Stimulated activated CD8-positive, alpha-beta memory T cell treated with anti-CD3 and anti-CD28 coated beads, Interleukin-15, amount 100 ng/mL, for 48 hours (primary cell): ENCODE results near the gene NDUFA7.
"Not testable (repeated sequence)": the region's sequence is repeated elsewhere in the genome, so short reads cannot be mapped to it uniquely, and the experiment has no call there.

Experiments
- DNase-seq, 2 donors: peaks; one replicate each; pipeline ENCODE4 v3.0.0-alpha.2; 2020; ENCODE audit warnings: low read depth in 2 of 2

The NDUFA7 gene

DNA sequence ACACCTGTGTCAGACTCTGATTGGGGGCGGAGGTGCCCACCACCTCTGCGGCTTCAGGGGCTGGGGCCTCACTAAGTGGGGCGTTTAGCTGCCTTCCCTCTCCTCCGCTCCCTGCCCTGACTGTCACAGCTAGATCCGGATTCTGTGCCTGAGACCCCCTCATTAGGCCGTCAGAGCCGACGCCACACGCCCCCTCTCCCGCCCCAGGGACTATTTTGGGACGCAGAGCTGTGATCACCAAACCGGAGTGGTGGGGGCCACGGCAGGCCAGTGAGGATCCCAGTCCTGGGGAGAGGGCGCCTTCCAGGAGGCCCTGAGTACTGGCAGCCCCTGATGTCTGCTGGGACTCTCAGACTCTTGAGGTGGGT, 21.1 kb upstream of the NDUFA7 start:
- DNase-seq: no peak

DNA sequence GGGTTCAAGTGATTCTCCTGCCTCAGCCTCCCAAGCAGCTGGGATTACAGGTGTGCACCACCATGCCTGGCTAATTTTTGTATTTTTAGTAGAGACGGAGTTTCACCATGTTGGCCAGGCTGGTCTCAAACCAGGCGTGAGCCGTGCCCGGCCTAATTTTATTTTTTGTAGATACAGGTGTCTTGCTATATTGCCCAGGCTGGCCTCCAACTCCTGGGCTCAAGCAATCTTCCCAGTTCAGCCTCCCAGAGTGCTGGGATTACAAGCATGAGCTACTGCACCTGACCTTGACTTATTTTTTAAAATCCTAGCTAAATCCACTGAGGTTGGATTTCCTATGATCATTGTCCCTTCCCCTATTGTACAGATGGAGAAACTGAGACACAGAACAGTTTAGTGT, 20.3 kb upstream of the NDUFA7 start:
- DNase-seq: not testable (repeated sequence)

DNA sequence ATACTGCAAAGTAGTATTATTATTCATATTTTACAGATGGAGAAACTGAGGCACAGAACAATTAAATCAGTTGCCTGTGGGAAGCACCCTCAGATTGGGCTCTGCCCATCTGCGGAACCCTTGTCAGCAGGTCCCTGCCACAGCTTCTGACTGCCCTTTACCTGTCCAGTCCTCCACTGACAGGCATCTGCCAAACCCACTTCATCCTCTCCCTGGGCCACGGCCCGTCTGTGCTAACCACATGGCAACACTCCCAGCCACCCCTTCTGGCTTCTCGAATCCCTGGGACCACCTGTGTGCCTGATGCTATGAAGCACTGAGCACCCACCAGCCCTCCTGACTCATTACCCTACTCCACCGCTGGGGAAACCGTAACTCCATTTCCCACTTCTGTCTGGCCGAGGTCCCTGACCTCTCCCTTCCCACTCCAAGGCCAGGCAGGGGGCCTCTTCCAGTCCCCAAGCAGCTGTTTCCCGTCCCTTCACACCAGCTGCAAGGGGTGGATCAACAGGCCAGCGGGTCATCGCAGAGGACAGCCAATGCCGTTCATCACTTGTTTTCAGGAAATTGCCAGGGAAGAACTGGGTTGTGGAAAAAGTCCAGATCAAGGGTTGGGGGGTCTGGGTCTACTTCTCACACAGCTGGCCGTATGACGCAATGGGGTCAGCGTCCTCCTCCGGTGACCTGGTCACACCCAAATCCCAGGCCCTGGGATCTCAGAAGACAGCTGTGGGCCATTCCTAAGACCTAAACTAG, 19.3 kb upstream of the NDUFA7 start:
- no peak for DNase-seq

DNA sequence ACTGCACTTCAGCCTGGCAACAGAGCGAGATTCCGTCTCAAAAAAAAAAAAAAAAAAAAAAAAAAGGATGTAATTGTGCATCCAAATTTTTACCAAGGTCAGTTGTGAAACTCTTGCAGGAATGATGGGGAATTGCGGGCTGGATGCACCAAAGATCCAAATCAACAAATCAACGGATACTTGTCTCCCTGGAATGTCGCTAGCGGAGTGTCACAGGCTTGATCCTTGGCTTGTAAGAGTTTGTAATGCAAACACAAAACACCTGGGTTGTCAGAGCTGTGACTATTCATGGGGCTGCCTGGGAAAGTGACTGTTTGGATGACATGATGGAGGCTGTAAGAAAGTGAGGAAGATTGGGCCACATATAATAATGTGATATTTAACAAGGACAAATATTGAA, 17.7 kb upstream of the NDUFA7 start:
- DNase-seq: no peak

DNA sequence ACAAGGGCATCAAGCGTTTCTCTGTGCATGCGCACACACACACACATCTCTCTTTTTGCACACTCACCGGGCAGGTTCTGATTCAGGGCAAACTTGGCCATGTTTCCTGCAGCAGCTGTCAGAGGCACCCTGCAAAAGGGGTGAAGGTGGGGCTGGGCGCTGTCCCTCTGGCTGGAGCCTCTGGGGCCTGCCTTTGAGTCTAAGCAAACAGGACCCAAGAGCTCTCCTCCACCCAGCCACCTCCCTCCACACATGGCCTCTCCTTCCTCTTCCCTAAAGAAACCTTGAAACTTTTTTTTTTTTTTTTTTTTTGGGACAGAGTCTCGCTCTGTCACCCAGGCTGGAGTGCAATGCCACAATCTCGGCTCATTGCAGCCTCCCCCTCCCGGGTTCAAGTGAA, 16.6 kb upstream of the NDUFA7 start:
- DNase-seq: no peak

DNA sequence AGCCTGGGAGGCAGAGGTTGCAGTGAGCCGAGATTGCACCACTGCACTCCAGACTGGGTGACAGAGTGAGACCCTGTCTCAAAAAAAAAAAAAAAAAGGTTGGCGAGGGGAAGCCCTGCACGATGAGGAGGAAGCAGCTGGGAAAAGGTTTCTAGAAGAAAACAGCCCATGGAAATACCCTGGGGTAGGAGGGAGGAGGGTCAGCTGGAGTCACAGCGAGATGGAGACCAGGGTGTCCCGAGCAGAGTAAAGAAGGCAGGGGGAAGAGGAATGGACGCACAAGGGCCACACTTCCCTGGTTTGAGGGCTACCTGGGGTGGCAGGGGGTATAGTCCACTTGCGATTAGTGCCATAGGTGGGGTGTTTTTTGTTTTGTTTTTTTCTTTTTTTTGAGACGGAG, 15.5 kb upstream of the NDUFA7 start:
- DNase-seq: no peak

DNA sequence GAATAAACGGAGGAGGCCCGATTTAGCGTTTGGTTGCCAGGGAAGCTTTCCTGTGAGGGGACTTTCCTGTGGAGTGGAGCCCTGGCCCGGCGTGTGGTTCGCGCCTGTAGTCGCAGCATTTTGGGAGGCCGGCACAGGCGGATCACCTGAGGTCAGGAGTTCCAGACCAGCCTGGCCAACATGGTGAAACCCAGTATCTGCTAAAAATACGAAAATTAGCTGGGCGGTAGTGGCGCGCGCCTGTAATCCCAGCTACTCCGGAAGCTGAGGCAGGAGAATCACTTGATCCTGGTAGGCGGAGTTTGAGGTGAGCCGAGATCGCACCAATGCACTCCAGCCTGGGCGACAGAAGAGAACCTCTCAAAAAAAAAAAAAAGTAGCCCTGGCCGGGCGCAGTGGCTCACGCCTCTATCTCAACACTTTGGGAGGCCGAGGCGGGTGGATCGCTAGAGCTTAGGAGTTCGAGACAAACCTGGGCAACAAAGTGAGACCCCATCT, 14.9 kb upstream of the NDUFA7 start:
- no peak for DNase-seq

DNA sequence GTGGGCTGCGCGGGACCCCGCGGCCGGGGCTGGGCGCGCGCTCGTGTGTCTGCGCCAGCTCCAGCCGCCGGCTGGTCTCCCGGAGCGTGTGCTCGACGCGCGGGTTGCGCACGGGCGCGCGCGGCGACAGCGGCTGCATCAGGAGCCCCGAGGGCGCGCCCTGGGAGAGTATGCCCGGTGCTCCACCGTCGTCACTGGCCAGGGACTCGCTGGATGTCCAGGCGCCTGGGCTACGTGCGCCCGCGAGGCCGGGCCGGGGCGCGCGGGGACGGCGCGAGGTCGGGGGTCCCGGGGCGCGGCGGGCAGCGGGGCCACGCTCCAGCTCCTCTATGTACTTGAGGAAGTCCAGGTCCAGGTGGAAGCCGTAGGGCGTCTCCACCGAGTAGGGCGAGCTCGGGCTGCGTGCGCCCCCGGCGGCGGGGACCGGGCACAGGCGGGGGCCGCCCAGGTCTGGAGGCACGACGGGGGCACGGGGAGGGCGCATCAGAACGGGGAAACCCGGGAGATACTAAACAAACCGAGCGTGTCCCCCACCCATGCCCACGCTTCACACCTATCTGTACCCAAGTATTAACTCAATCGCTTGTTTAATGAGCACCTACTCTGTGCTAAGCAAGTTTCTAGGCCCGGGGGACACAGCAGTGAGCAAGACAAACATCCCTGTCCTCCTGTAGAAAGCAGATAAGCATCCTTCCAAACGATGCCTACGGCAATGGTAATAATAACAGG, 14.3 kb upstream of the NDUFA7 start:
- no peak for DNase-seq

DNA sequence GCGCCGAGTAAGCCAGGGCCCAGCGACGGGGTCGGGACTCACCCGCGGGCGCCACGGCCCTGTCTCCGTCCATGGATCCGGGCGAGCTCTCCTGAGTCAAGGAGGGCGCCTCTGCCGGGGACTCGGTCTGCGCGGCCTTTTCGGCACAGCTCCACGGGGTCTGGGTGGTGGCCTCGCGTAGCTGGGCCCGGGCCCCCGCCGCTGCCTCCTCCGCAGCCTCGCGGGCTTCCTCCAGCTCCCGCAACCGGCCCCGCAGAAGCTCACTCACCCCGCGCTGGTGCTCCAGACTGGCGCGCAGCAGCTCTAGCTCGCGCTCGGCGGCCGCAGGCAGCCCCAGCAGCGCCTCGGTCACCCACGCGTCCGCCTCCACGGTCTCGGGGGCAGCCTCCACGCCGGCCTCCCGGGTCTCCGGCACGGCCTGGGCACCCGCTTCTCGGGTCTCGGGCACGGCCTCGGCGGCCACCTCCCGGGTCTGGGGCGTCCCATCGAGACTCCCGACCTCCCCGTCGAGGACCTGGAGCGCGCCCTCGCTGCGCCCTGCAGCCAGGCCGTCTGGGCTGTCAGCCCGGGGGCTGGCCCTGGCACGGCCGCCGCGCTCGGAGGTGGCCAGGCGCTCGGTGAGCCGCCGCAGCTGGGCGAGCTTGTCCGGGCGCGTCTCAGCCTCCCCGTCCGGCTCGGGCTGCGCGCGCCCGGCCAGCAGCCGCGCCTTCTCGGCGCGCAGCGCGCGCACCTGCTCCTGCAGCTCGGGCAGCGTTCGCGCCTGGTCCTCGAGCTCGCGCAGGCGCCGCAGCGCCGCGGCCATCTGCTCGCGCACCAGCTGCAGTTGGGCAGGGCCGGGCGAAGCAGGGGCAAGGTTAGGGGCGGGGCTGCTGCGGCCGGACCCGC, 13.5 kb upstream of the NDUFA7 start:
- peak in 1 of 2 donors; percentile 45 for DNase-seq

DNA sequence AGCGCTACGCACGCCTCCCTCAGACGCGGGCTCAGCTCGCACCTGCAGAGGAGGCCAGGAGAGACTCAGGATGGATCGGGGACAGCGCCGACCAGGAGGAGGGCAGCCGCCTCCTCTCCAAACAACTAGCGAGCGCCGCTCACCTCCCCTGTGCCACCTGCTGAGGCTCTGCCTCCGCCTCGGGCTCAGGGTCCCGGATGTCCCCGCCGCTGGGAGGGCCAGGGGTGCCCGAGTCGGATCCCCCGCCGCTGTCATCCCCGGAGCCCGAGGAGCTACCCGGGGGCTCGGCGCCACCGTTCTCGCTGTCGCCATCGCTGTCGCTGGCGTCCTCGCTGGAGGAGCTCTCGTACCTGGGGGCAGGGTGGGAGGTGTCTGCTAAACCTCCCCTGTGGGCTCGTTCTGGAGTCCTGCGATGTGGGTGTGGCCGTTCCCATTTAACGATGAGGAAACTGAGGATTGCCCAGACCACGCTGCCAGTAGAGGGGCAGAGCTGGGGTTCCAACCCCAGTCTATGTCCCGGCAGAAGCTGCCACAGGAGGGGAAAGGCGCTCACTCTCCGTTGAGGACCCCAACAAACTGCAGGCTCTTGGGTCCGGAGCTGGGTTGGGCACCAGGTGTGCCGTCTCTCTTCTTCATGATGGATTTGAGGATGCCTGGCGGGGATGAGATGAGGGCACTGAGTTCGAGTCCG, 12.7 kb upstream of the NDUFA7 start:
- DNase-seq: no peak

DNA sequence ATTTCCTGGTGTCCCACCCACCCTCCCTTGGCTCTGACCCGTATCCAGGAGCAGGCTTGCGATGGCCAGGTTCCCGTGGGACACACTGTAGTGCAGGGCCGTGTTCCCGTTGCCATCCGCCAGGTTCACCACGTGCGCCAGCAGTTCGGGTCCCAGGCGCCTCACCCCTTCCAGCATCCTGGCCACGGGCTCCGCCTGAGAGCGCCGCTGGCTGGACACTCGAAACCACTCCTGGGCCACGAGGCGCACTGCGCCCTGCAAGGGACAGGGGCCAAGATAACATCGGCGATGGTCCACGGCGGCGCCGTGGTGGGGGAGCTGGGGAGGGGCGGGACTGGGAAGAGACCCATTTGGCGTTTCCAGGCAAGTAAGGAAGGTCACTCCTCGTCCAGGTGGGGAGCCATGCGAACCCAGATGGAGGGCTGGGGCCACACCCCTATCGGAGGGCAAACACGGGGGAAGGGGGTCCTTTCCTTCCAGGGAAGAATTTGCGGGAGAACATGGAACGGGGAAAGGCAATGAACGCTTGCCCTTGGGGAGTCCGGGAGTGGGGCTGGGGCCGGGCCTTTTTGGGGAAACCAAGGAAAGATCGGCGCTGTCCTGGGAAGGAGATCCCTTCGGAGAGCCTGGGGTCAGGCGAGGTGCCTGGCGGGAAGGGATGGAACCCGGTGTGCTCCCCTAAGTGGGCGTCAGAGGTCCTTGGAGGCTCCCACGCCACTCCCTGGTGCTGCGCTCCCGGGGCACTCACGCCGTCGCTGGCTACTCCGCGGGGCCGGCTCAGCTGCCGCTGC, 12.0 kb upstream of the NDUFA7 start:
- no peak for DNase-seq

DNA sequence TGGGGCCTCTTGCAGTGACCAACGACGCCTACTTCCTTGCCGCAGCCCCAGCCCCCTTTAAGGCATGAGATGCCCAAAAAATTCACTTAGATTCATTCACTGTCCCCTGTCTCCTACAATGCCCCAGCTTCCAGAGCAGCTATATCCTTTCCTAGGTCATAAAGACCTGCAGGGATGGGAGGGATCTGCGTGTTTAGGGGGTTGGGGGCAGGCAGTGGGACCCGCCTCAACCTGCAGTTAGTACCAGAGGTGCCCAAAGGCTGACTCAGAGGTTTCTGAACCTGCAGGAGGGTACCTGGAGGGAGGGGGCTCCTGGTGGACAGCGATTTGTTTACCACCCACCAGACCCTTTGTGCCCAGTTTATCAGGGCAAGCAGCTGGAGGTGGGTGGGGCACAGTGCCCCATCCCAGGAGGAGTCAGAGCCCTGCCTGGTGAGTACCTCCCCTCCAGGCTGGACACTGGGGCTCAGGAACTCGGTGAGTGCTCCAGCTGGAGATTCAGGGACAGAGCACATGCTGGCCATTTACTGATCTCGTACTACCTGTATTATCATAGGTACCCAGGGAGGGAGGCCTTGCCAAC, 10.2 kb upstream of the NDUFA7 start:
- no peak for DNase-seq

DNA sequence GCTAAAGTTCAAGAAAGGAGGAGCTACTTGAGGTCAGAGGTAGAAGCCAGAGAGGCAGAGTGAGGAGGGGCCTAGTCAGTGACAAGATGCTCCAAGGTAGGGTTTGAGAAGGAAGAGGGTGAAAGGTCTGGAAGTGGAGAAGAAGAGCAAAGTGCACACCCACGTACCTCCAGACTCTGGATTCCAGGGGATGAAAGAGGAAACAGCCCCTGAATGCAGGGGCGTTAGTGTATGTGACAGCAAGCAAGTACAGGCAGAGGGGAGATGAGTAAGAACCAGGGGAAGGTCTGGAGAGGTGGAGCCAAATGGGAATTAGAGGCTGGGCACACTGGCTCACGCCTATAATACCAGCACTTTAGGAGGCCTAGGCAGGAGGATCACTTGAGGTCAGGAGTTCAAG, 8.8 kb upstream of the NDUFA7 start:
- DNase-seq: no peak

DNA sequence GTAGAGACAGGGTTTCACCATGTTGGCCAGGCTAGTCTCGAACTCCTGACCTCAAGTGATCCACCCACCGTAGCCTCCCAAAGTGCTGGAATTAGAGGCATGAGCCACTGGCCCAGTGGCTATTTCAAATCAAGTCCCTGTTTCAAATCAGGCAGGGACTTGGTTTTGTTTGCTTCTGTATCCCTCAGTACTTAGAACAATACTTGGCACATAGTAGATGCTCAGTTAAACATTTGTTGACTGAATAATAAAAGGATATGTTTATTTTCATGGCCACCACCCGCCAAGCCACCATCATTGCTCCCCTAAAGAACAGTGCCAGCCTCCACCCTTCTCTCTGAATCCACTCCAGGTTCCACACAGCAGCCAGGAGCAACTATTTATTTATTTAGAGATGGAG, 4.3 kb upstream of the NDUFA7 start:
- DNase-seq: no peak

DNA sequence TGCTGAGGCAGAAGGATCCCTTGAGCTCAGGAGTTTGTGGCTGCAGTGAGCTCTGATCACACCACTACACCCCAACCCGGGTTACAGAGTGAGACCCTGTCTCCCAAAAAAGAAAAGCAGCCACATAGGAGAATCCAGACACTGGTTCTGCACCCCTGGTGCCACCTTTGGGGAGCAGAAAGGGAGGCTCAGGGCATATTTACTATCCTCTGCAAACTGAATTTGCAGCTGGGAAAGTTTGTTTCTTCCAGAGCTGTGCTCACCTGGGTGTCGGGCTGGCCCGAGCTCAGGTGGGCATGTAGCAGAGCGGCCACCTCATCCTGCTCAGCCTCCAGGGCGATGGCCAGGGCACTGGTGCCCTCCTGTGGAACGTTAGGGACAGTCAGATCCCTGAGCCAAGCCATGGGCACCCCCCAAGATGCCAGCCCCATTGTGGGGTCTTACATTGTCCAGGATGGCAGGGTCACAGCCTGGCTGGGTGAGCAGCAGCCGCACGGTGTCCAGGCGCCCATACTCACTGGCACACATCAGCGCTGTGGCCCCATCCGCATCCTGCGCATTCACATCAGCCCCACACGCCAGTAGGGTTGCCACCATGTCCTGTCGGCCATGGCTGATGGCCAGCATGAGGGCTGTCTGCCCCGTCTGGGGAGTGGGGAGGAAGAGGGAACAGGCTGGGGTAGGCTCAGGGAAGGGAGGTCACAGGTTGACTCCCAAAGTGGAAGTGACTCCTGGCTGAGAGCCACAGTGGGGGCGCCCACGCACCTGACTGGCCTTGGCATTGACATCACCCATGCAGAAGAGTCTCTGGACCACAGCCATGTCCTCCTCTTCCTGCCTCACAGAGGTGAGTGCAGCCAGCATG, 3.2 kb upstream of the NDUFA7 start:
- no peak for DNase-seq

DNA sequence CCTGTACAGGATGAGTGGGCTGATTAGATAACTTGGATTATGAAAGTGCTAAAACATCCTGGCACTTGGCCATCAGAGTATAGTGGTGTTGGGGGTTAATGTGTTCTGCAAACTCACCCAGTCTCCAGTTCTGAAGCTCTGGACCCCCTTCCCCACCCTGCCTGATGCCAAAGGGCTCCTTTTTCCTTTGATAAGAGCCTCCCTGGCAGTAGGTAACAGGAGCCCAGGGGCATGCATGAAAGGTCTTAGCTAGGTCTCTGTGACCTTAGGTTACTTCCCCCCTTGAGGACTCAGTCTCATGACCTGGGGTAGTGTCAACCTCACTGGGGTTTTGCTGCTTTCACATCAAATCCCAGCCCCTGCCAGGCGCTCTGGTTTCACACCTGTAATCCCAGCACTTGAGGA, 2.6 kb upstream of the NDUFA7 start:
- DNase-seq: no peak

DNA sequence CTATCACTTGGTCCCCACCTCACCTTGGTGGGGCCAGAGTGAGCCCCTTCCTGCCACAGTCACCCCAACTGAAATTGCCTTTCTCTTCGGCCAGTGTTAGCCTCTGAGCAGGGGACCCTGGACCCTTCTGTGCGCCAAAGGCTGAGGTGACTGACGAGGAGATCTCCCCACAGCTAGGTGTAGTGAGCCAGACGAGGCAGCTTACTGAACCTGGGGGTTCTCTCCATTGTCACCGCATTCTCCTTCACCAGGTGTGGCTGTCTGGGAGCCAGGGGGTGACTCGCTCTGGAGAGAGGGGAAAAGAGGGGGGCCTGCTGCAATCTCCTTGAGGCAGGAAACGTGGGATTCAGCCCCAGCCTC, 1.4 kb upstream of the NDUFA7 start:
- DNase-seq: no peak

DNA sequence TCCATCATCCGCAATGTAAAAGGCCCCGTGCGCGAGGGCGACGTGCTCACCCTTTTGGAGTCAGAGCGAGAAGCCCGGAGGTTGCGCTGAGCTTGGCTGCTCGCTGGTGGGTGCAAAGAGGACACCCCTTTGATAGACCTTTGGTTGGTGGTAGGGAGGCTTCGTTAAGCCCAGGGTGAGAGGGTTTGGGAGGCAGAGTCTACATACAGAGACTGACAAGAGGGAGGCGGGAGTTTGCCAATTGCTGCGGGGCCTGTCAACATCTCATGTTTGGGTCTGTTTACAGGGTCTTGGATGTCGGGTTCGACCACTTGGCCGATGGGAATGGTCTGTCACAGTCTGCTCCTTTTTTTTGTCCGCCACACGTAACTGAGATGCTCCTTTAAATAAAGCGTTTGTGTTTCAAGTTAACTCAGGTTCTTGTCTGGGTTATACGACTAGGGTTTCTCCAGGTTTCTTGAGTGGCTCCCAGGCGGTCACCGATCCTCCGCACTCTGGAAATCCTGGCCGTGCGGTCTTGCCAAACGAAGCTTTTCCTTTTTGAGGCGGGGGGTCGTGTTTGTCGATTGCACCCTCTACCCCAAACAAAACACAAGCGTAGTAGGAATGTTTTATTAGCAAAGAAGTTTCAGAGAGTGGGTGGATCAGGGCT, 937 bp upstream of the NDUFA7 start:
- DNase-seq: no peak

DNA sequence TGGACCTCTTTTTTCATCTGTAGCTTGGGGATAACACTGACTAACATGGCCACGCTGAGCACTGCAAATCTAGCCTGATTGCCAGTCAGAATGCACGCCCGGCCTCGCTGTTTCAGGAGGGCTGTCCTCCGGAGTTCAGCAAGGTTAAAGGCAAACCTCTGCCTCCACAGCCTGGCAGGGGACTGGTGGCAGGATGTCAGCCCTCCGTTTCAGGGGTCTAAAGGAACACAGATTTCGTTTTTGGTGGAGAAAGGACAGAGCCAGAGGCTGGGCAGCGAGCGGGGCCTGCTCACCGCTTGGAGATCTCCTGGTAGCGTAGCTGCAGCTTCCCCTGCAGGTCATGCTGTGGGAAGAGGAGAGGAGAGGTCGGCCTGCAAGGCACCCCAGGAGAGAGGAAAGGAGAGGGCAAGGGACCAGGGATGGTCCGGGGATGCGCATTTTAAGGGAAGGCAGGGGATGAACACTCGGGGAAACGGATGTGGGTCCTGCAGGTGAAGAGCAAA, 560 bp downstream of the NDUFA7 start:
- DNase-seq: no peak
